A673 (cell line): Measurements from ENCODE around the gene TAF3.

Experiments
- CTCF ChIP-seq: fragments of 300-800, 200-600 bp; sonication (generic); conservative IDR thresholded peaks from 2 replicates; pipeline ENCODE4 v1.5.1; 2017; ENCODE audit warnings: low read depth, mild to moderate bottlenecking, antibody characterized with exemption, low read length, moderate library complexity, mixed read lengths
- EZH2 ChIP-seq: fragments of 200-600 bp; sonication (generic); IDR thresholded peaks from 2 replicates; pipeline ENCODE4 v1.6.1; 2017; ENCODE audit warnings: borderline replicate concordance, low read depth, mild to moderate bottlenecking, mixed read lengths, antibody characterized with exemption, low read length; ENCODE audit not compliant: poor library complexity, severe bottlenecking

DNA sequence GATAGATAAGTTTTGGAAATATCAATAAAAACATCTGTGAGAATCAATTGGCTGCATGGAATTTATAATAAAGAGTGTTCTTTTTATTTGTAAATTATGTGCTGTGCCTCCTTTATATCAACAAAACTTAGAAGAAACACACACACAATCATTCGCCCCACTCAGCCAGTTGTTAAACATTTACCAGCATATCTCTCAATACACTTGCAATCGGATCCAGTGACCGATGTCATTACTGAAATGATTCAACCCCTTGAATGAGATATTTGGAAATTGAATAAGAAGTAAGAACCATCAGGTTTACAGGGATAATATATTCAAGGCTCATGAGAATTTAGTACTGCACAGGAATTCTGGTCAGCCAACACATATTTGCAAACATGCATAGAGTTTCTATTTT is 35.6 kb downstream of the TAF3 start:
- TF ChIP-seq EZH2 = no peak
- TF ChIP-seq CTCF = no peak
